ENCODE data around the gene LRRC56. TPM values are rescaled to one million over a fixed set of nuclear protein-coding genes. Genes with fewer than 3 reads are reported as not detected.
A peak's percentile ranks its signal among the peaks of the same experiment; 100 is the strongest.

The LRRC56 gene
- total and polyA plus RNA-seq, 2 of the 13 experiments (the other 11 are each of a cell fraction or from before 2014, with no cell fraction given) = 0.11 to 0.29 TPM

- FAIRE-seq (no peak), ATAC-seq (no peak), DNase-seq (ENCODE audit: low spot score) (no peak)
- H3K4me2 ChIP-seq (ENCODE audit: low read depth, low read length) = peak overlapping the region; percentile 96
- H4K20me1 ChIP-seq (ENCODE audit: insufficient read depth, low read length) = no peaks in the 10 kb centered on the region
- no peak for TF ChIP-seq SP4 (CRISPR knock-in tag; IDR thresholded peaks at IDR 0.05)
- no peak for TF ChIP-seq GABPA (IDR thresholded peaks at IDR 0.05; ENCODE audit: low read depth, low read length)
- no peak for TF ChIP-seq GABPA (CRISPR knock-in tag; IDR thresholded peaks at IDR 0.05; ENCODE audit: low read depth)
- no peak for TF ChIP-seq CCAR2 (optimal IDR thresholded peaks at IDR 0.05; ENCODE audit: low read depth, low read length)
- TF ChIP-seq ZNF564 (CRISPR knock-in tag; IDR thresholded peaks at IDR 0.05) = no peak
- no peak for TF ChIP-seq ZBTB34 (CRISPR knock-in tag; IDR thresholded peaks at IDR 0.05)
- TF ChIP-seq ZNF552 (CRISPR knock-in tag; IDR thresholded peaks at IDR 0.05; ENCODE audit: borderline replicate concordance) = no peak
- no peak for TF ChIP-seq ZFP41 (CRISPR knock-in tag; IDR thresholded peaks at IDR 0.05; ENCODE audit: borderline replicate concordance)
- TF ChIP-seq ZNF512B (CRISPR knock-in tag; IDR thresholded peaks at IDR 0.05; ENCODE audit: borderline replicate concordance) = no peak
- no peak for TF ChIP-seq ATF3 (CRISPR knock-in tag; IDR thresholded peaks at IDR 0.05)
- TF ChIP-seq TFAP4 (IDR thresholded peaks at IDR 0.05; ENCODE audit: borderline replicate concordance, low read depth) = no peak
- no peak for TF ChIP-seq ZNF614 (CRISPR knock-in tag; IDR thresholded peaks at IDR 0.05; ENCODE audit: borderline replicate concordance)
- no peak for TF ChIP-seq KLF15 (CRISPR knock-in tag; IDR thresholded peaks at IDR 0.05; ENCODE audit: borderline replicate concordance)
- no peak for TF ChIP-seq CBFB (CRISPR knock-in tag; IDR thresholded peaks at IDR 0.05)
- TF ChIP-seq ZNF597 (CRISPR knock-in tag; IDR thresholded peaks at IDR 0.05) = no peak
- intact Hi-C loops (cut with micrococcal nuclease; ENCODE audit: unreplicated experiment) = no loop called here
- POLR2A ChIA-PET = interaction anchor here (2.1 kb wide), 1 partner anchor 89 kb away, joined by 7 read pairs; the partner anchor contains the start of gene SIGIRR
- 94% methylated on average over 7 of the region's 7 CpGs for WGBS (ENCODE audit: low lambda C conversion rate)
- peak overlapping the region; percentile 97; the same call in 1 of the 2 replicates for H3K9ac ChIP-seq (ENCODE audit: insufficient read depth, low read depth, low read length)
- H3K36me3 ChIP-seq (replicated peaks in 1 of 2; ENCODE audit: control insufficient read depth in 1 of 2, insufficient read depth in 2 of 2, low read length in 2 of 2) = peaks cover 15 to 33% of the 10 kb centered on the region in 2 experiments; a peak in 4 of 5 replicates
- no peaks in the 10 kb centered on the region for H3K9me3 ChIP-seq (ENCODE audit: low read length)
- H2AFZ ChIP-seq (ENCODE audit: low read length) = no peak overlapping the region
- peaks cover 21% of the 10 kb centered on the region for H3K4me1 ChIP-seq (ENCODE audit: insufficient read depth, low read length)
- in situ Hi-C loops (cut with HindIII; ENCODE audit: extremely low pct_ligation_motif_present, low pct_unique_long_range_greater_than_20kb) = no loop called here
- H3K4me3 ChIP-seq (replicated peaks in 1 of 3; ENCODE audit: insufficient read depth in 1 of 3, low read depth in 2 of 3, low read length in 3 of 3) = peak overlapping the region; percentile 54 to 96 (median 70); a peak in 4 of 6 replicates
- H3K27ac ChIP-seq (ENCODE audit: extremely low read length, insufficient read depth, low read length) = no peak overlapping the region
- H3K79me2 ChIP-seq (ENCODE audit: insufficient read depth, low read length) = peaks cover 28% of the 10 kb centered on the region
- CTCF ChIA-PET (ENCODE audit: low intra/inter-chr PET ratio, low total read pairs) = interaction anchor here (2.9 kb wide), 1 partner anchor 14 kb away, joined by 11 read pairs; no protein-coding TSS in a partner anchor
- no peaks in the 10 kb centered on the region for H3K27me3 ChIP-seq (ENCODE audit: control insufficient read depth in 1 of 2, insufficient read depth in 2 of 2, low read length in 2 of 2)
- no TSS peak for BruUV-seq (replicated peaks)
Measured at GRCh38 chr11:504994-505344, 32.4 kb upstream of the LRRC56 start.
